22Rv1 (cell line): ENCODE results near the gene OR2M4.
"Not testable (repeated sequence)": the region's sequence is repeated elsewhere in the genome, so short reads cannot be mapped to it uniquely, and the experiment has no call there.

Experiments used
- CTCF ChIP-seq: fragments of 450-650 bp; IDR thresholded peaks from 2 replicates; pipeline ENCODE4 v1.5.1; 2017; ENCODE audit warnings: mild to moderate bottlenecking
- ZFX ChIP-seq: fragments of 450-650 bp; IDR thresholded peaks from 2 replicates; pipeline ENCODE4 v1.6.1; 2017; ENCODE audit warnings: antibody characterized with exemption, borderline replicate concordance

DNA sequence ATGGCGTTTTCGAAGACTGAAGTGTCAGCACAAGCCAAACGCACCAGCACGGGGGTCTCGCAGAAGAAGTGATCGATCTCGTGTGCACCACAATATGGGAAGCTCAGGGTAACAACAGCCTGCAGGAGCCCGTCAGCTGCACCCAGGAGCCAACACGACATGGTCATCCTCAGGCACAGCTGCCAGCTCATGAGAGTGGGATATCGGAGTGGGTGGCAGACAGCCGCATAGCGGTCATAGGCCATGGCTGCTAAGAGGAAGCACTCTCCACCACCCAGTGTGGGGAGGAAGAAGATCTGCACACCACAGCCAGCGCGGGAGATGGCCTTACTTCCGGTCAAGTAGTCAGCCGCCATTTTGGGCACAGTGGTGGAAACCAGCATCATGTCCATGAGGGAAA is 42.0 kb downstream of the OR2M4 start:
- not testable (repeated sequence) for TF ChIP-seq CTCF, ZFX
